H9 (cell line): ENCODE results near the gene ANKFY1. TPM values are rescaled to one million over a fixed set of nuclear protein-coding genes. Genes with fewer than 3 reads are reported as not detected.

Experiments used
- DNase-seq: peaks from one replicate; pipeline ENCODE4 v3.0.0-alpha.2; 2017
- H2AFZ ChIP-seq: one replicate; pipeline ENCODE4 v1.6.1; 2013; ENCODE audit warnings: mild to moderate bottlenecking, low read length, control low read depth, moderate library complexity
- H2AK5ac ChIP-seq: 2 replicates; pipeline ENCODE4 v1.6.1; 2013; ENCODE audit warnings: low read length, control low read depth, mixed read lengths; ENCODE audit not compliant: insufficient read length
- H2BK120ac ChIP-seq: one replicate; pipeline ENCODE4 v1.6.1; 2013; ENCODE audit warnings: low read depth, mild to moderate bottlenecking, low read length, control low read depth, inconsistent platforms; ENCODE audit not compliant: poor library complexity, severe bottlenecking
- H2BK12ac ChIP-seq: 2 replicates; pipeline ENCODE4 v1.6.1; 2013; ENCODE audit warnings: low read length, control low read depth, mixed read lengths, low read depth; ENCODE audit not compliant: insufficient read length
- H2BK15ac ChIP-seq: 2 replicates; pipeline ENCODE4 v1.6.1; 2013; ENCODE audit warnings: low read depth, low read length, control low read depth
- H2BK20ac ChIP-seq: one replicate; pipeline ENCODE4 v1.6.1; 2013; ENCODE audit warnings: low read depth, mild to moderate bottlenecking, low read length, control low read depth, inconsistent platforms; ENCODE audit not compliant: poor library complexity, severe bottlenecking
- H2BK5ac ChIP-seq: 2 replicates; pipeline ENCODE4 v1.6.1; 2013; ENCODE audit warnings: low read length, control low read depth, mixed read lengths; ENCODE audit not compliant: insufficient read length
- H3K14ac ChIP-seq: 2 replicates; pipeline ENCODE4 v1.6.1; 2013; ENCODE audit warnings: low read length, control low read depth; ENCODE audit not compliant: insufficient read depth
- H3K18ac ChIP-seq: 2 replicates; pipeline ENCODE4 v1.6.1; 2013; ENCODE audit warnings: low read depth, mild to moderate bottlenecking, mixed read lengths, low read length, control low read depth; ENCODE audit not compliant: insufficient read length
- H3K23ac ChIP-seq: 2 replicates; pipeline ENCODE4 v1.6.1; 2013; ENCODE audit warnings: low read length, control low read depth, mixed read lengths, low read depth; ENCODE audit not compliant: insufficient read length
- H3K23me2 ChIP-seq: 2 replicates; pipeline ENCODE4 v1.6.1; 2013; ENCODE audit warnings: low read depth, mild to moderate bottlenecking, mixed read lengths, low read length, control low read depth; ENCODE audit not compliant: insufficient read length, poor library complexity, severe bottlenecking
- H3K27ac ChIP-seq: 2 replicates; pipeline ENCODE4 v1.5.1; 2013; ENCODE audit warnings: low read length, control low read depth, mixed read lengths, low read depth; ENCODE audit not compliant: insufficient read length
- H3K27me3 ChIP-seq: 2 replicates; pipeline ENCODE4 v1.6.1; 2013; ENCODE audit warnings: low read length, control low read depth, inconsistent platforms; ENCODE audit not compliant: insufficient read depth
- H3K4ac ChIP-seq: 2 replicates; pipeline ENCODE4 v1.6.1; 2013; ENCODE audit warnings: low read depth, mild to moderate bottlenecking, control low read depth, inconsistent platforms, low read length, moderate library complexity
- H3K4me1 ChIP-seq: 2 replicates; pipeline ENCODE4 v1.6.1; 2013; ENCODE audit warnings: low read length, control low read depth, inconsistent platforms; ENCODE audit not compliant: insufficient read depth
- H3K4me2 ChIP-seq: 2 replicates; pipeline ENCODE4 v1.6.1; 2013; ENCODE audit warnings: low read length, control low read depth, mixed read lengths; ENCODE audit not compliant: insufficient read length, insufficient read depth
- H3K56ac ChIP-seq: 2 replicates; pipeline ENCODE4 v1.6.1; 2013; ENCODE audit warnings: low read depth, mild to moderate bottlenecking, mixed read lengths, low read length, control low read depth; ENCODE audit not compliant: insufficient read length
- H3K79me1 ChIP-seq: 2 replicates; pipeline ENCODE4 v1.6.1; 2013; ENCODE audit warnings: low read depth, mild to moderate bottlenecking, moderate library complexity, low read length, control low read depth, inconsistent platforms; ENCODE audit not compliant: insufficient read depth, poor library complexity, severe bottlenecking
- H3K79me2 ChIP-seq: 2 replicates; pipeline ENCODE4 v1.6.1; 2013; ENCODE audit warnings: low read length, control low read depth, inconsistent platforms; ENCODE audit not compliant: insufficient read depth
- H3K9ac ChIP-seq: 2 replicates; pipeline ENCODE4 v1.6.1; 2013; ENCODE audit warnings: low read length, control low read depth, mixed read lengths; ENCODE audit not compliant: insufficient read length; ENCODE audit errors: extremely low read depth
- H3K9me3 ChIP-seq: one replicate; pipeline ENCODE4 v1.6.1; 2013; ENCODE audit warnings: low read depth, low read length, inconsistent platforms; ENCODE audit not compliant: control insufficient read depth
- H3T11ph ChIP-seq: one replicate; pipeline ENCODE4 v1.6.1; 2013; ENCODE audit warnings: mild to moderate bottlenecking, low read length, control low read depth, inconsistent platforms
- H4K20me1 ChIP-seq: one replicate; pipeline ENCODE4 v1.6.1; 2013; ENCODE audit not compliant: control insufficient read depth, insufficient read length, insufficient read depth
- H4K5ac ChIP-seq: 2 replicates; pipeline ENCODE4 v1.6.1; 2013; ENCODE audit warnings: low read depth, mild to moderate bottlenecking, mixed read lengths, low read length, control low read depth; ENCODE audit not compliant: insufficient read length
- H4K8ac ChIP-seq: replicated peaks from 2 replicates; pipeline ENCODE4 v1.6.1; 2013; ENCODE audit warnings: low read length, control low read depth, mixed read lengths, low read depth; ENCODE audit not compliant: insufficient read length
- H4K91ac ChIP-seq: 2 replicates; pipeline ENCODE4 v1.6.1; 2013; ENCODE audit warnings: low read depth, mild to moderate bottlenecking, moderate library complexity, mixed read lengths, low read length, control low read depth; ENCODE audit not compliant: insufficient read length
- H3K27ac Mint-ChIP-seq, 3 experiments: 2 replicates in 2 of 3; 3 replicates in 1 of 3; pipeline ENCODE4 v1.8.0; 2020 to 2021; ENCODE audit warnings: mixed read lengths in 3 of 3, mild to moderate bottlenecking in 1 of 3, moderate library complexity in 1 of 3
- H3K27me3 Mint-ChIP-seq: 2 replicates; pipeline ENCODE4 v1.8.0; 2021; ENCODE audit warnings: low read depth, mild to moderate bottlenecking, moderate library complexity, mixed read lengths
- H3K36me3 Mint-ChIP-seq, 3 experiments: 2 replicates in 2 of 3; 3 replicates in 1 of 3; pipeline ENCODE4 v1.8.0; 2020 to 2021; ENCODE audit warnings: low read depth in 3 of 3, mixed read lengths in 3 of 3; ENCODE audit not compliant: insufficient read depth in 1 of 3
- H3K4me1 Mint-ChIP-seq, 2 experiments: 2 replicates each; pipeline ENCODE4 v1.8.0; 2020; ENCODE audit warnings: mixed read lengths in 2 of 2
- H3K4me3 Mint-ChIP-seq, 2 experiments: 2 replicates in 1 of 2; 3 replicates in 1 of 2; pipeline ENCODE4 v1.8.0; 2020 to 2021; ENCODE audit warnings: mild to moderate bottlenecking in 2 of 2, mixed read lengths in 2 of 2, moderate library complexity in 1 of 2
- H3K9me3 Mint-ChIP-seq, 2 experiments: 2 replicates in 1 of 2; 3 replicates in 1 of 2; pipeline ENCODE4 v1.8.0; 2020; ENCODE audit warnings: mild to moderate bottlenecking in 2 of 2, mixed read lengths in 2 of 2, moderate library complexity in 1 of 2
- CTCF ChIP-seq: fragments of 200-600 bp; sonication (generic); conservative IDR thresholded peaks from 3 replicates; pipeline ENCODE4 v1.8.0; 2021; ENCODE audit warnings: antibody characterized with exemption, mild to moderate bottlenecking
- WGBS: extraction: QIAGEN DNeasy Blood & Tissue Kit; methylation state at CpG from one replicate; pipeline ENCODE4 v1.1.7; 2013; ENCODE audit warnings: missing lambda C conversion rate, low lambda C conversion rate, mixed read lengths; ENCODE audit not compliant: insufficient read length; ENCODE audit errors: extremely low coverage; 5-methylcytosine and 5-hydroxymethylcytosine counted together
- total RNA-seq: library from RNA; stranded (reverse); gene quantifications from 2 replicates; pipeline ENCODE4 v1.2.1, GENCODE V29; 2021

The ANKFY1 gene
- total RNA-seq, 1 experiment from 2014 or later, result 51.9 TPM

- H3K4me1 ChIP-seq, result no peaks in the 10 kb centered on the region
- no peaks in the 10 kb centered on the region for H3K23me2 ChIP-seq
- no peak overlapping the region for H2BK5ac ChIP-seq
- no peaks in the 10 kb centered on the region for H3K27me3 ChIP-seq
- no peaks in the 10 kb centered on the region for H4K20me1 ChIP-seq
- H3K4me2 ChIP-seq, result no peak overlapping the region
- no CpG with 5 or more reads among the region's 6 CpGs for WGBS
- no peak overlapping the region for H3K14ac ChIP-seq
- no peak overlapping the region for H3K9ac ChIP-seq
- Mint-ChIP-seq H3K27ac (peak overlapping the region in 1 of 3 experiments; percentile 91; a peak in 2 of 7 replicates), H3K4me1 (no peaks in the 10 kb centered on the region), H3K27me3 (no peaks in the 10 kb centered on the region), H3K4me3 (no peak overlapping the region; a peak in 1 of 5 replicates), H3K9me3 (no peaks in the 10 kb centered on the region), H3K36me3 (peaks cover 25 to 60% (median 51%) of the 10 kb centered on the region in 3 experiments)
- H3K18ac ChIP-seq, result no peak overlapping the region
- TF ChIP-seq CTCF, result no peak
- H4K5ac ChIP-seq, result no peak overlapping the region
- H4K91ac ChIP-seq, result no peak overlapping the region
- no peak for DNase-seq
- no peak overlapping the region for H3K4ac ChIP-seq
- no peaks in the 10 kb centered on the region for H3K79me1 ChIP-seq
- no peak overlapping the region for H3T11ph ChIP-seq
- no peak overlapping the region for H3K27ac ChIP-seq
- H2BK12ac ChIP-seq, result no peak overlapping the region
- no peaks in the 10 kb centered on the region for H3K79me2 ChIP-seq
- H2BK20ac ChIP-seq, result no peak overlapping the region
- no peak overlapping the region for H4K8ac ChIP-seq
- no peak overlapping the region for H3K23ac ChIP-seq
- no peak overlapping the region for H2BK15ac ChIP-seq
- no peak overlapping the region for H2AK5ac ChIP-seq
- no peak overlapping the region for H2BK120ac ChIP-seq
- no peak overlapping the region for H3K56ac ChIP-seq
- no peaks in the 10 kb centered on the region for H3K9me3 ChIP-seq
- no peak overlapping the region for H2AFZ ChIP-seq
Observed at GRCh38 chr17:4204190-4204589, 59.6 kb downstream of the ANKFY1 start.
